ENCODE measurements around the gene GTPBP1.

DNA sequence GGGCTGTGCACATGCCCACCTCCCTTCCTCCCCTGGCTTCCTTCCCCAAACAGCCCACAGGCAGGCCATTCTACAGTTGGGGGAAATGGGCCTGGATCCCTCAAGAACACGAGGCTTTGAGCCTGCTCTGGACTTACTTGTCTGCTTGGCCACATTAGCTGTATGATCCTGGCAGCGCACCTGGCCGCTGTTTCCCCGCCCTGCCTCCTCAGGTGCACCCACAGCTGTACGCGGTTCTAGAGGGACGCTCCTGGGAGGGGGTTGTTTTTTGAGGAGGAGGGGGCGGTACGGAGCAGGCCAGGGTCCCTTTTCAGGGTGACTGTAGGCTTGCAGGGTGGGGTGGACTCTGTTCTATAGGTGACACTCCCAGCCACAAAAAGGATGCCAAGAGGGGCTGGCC lies 61.6 kb downstream of the GTPBP1 start:
- TF ChIP-seq GATA2 (IDR thresholded peaks at IDR 0.05; ENCODE audit: low read depth, low read length) (no peak), GATA3 (IDR thresholded peaks at IDR 0.05; ENCODE audit: low read depth, low read length) (no peak)
